GM18907 (cell line): ENCODE measurements around the gene SNX6.
"Not testable (repeated sequence)": the region's sequence is repeated elsewhere in the genome, so short reads cannot be mapped to it uniquely, and the experiment has no call there.

ENCODE experiments used
- ATAC-seq: cut with Tn5 transposase; IDR thresholded peaks from one replicate; pipeline ENCODE4 v1.9.1; 2021; ENCODE audit warnings: mild to moderate bottlenecking, moderate library complexity; ENCODE audit not compliant: unreplicated experiment

The SNX6 gene

DNA sequence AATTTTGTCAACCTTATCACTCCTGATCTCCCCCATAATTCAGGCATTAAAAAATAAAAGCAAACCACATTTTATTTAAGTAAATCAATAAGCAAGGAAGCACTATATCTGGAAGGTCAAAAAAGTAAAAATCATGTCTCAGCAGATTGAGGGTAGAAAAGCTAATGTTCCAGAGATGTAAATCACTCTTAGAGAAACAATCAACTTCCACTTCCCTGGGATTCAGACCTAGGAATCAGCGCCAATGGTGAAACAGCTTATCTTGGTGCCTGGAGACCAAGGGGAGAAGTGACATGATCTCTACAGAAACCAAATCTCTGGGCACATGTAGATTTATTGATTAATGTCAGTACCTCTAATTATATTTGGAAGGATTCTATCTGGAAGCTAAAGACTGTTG, 10.9 kb upstream of the SNX6 start:
- ATAC-seq = no peak

GRCh38 chr14:34634360-34634771, 4.4 kb upstream of the SNX6 start:
- not testable (repeated sequence) for ATAC-seq

DNA sequence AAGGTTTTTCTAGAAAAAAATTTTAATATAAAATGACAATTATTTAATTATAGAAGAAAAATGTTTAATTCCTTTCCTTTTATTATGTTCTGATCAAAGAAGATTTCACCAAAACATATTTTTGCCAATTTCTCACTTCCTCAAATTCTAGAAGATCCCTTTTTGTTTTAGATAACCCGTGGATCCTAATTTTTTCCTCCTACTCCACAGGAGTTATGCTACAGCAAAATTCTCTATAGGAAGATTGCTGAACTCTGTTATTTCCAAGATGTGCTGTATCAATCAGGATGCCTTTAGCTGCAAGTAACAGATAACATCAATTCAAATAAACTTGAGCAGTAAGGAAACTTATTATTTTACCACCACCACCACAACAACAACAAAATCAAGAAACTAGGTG, 3.8 kb upstream of the SNX6 start:
- ATAC-seq = no peak

GRCh38 chr14:34632411-34632978, 2.5 kb upstream of the SNX6 start:
- ATAC-seq = no peak

- no peak for ATAC-seq
Measured at GRCh38 chr14:34629344-34629656, 648 bp downstream of the SNX6 start.

DNA sequence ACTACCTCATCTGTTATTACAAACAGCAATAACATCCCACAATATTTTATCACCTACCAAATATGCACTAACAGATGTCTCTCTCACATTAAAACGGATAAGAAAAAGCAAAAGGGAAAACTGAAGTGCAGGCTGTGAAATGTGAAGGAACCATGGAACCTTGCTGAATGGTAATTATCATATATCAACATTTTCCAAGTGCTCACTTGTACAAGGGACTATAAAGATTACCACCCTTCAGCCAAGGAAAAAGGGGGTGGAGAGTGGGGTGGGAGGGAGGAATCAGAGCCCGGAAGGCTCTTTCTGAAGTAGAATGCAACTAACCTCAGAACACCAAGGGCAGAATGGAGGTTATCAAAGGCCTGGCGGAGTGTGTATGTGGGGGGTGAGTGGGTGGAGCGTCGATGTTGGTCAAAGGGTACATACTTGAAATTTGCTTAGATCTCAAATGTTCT, 1.2 kb downstream of the SNX6 start:
- no peak for ATAC-seq

DNA sequence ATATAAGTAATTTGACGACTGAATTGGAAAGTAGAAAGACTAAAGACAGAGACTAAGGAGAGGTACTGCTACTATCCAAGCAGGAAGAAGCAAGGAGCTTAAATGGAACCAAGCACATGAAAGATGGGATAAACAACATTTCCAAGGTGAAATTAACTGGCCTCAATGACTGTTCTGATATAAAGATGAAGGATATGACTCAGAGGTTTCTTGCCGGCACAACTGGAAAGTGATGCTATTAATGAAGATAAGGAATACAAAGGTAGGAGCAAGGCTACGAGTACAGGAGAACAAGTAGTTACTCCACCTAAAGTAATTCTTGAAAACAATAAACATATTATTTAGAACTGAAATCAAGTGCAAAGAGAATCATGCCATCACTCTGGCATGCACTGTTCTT, 6.4 kb downstream of the SNX6 start:
- no peak for ATAC-seq

DNA sequence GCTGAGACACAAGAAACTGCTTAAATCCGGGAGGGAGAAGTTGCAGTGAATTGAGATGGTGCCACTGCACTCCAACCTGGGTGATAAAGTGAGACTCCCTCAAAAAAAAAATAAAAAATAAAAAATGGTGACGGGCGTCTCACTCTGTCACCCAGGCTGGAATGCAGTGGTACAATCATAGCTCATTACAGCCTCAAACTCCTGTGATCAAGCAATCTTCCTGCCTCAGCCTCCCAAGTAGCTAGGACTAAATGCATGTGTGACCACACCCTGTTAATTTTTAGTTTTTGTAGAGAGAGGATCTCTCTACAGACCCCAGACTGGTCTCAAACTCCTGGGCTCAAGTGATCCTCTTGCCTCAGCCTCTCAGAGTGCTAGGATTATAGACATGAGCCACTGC, 9.1 kb downstream of the SNX6 start:
- no peak for ATAC-seq

DNA sequence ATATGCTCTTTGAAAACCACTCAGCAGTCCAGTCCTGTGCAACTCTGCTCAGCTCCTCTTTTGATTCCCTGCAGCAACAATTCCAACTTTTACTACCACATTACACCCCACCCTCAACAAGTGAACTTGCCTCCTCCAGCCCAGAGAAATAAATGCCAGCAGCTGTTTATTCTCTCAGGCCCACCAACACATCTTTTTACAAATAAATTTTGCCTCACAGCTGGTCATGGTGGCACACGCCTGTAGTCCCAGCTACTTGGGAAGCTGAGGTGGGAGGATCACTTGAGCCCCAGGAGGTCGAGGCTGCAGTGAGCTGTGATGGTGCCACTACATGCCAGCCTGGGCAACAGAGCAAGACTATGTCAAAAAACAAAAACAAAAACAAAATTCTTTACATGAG, 9.8 kb downstream of the SNX6 start:
- no peak for ATAC-seq

GRCh38 chr14:34619471-34619870, 10.5 kb downstream of the SNX6 start:
- no peak for ATAC-seq

GRCh38 chr14:34616360-34616759, 13.6 kb downstream of the SNX6 start:
- no peak for ATAC-seq

DNA sequence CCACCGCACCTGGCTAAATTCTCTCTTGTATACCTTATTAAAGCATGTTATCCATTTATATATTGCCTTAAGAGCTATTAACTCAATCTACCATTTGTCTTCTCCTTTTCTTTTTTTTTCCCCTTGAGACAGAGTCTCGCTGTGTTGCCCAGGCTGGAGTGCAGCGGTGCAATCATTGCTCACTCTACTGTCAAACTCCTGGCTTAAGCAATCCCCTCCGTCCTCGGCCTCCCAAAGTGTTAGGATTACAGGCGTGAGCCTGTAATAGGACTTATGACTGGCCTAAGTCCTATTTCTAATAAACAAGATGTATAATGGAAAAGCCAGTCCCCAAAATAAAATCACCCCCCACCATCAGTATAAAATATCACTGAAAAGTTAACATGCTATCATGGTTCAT, 14.4 kb downstream of the SNX6 start:
- ATAC-seq = no peak

DNA sequence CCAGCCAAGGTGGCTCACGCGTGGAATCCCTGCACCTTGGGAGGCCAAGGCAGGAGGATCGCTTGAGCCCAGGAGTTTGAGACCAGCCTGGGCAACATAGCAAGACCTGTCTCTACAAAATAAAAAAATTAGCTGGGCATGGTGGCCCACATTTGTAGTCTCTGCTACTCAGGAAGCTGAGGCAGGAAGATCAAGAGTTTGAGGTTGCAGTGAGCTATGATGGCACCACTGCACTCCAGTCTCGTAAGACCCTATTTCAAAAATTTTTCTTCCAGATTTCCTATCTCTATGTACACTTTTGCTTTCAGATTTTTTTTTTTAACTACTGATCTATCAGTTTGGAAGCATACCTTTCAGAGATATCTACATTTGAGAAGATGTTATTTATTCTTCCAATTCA, 15.3 kb downstream of the SNX6 start:
- no peak for ATAC-seq

DNA sequence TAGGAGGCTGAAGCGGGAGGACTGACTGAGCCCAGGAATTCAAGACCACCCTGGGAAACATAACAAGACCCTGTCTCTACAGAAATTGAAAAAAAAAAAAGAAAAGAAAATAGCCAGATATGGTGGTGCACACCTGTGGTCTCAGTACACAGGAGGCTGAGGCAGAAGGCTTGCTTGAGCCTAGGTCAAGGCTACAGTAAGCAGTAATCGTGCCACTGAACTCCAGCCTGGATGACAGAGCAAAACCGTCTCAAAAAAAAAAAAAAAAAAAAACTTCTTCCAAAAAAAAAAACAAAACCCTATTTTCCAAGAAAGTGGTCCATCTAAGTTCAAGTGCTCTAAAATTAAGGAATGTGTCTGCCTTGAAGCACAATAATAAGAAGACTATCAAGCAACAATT, 19.8 kb downstream of the SNX6 start:
- ATAC-seq = no peak

DNA sequence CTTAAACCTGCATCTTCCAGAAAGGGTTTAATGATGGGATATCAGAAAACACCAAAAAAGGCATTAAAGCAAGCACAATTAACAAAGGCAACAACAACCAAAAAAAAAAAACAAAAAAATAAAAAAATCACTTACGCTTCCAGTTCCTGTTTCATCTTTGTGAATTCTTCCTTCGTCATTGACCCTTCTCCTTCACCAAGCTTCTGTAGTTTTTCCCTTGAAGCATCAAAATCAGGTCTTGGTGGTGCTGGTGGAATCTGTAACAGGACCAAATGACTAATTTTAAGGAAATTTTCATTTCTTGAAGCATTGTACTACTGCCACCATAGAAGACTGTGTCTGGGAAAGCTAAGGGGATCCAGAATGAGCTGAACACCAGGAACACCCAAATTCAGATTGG, 24.5 kb downstream of the SNX6 start:
- ATAC-seq = no peak

- ATAC-seq = no peak
Measured at GRCh38 chr14:34604995-34605394, 25.0 kb downstream of the SNX6 start.

DNA sequence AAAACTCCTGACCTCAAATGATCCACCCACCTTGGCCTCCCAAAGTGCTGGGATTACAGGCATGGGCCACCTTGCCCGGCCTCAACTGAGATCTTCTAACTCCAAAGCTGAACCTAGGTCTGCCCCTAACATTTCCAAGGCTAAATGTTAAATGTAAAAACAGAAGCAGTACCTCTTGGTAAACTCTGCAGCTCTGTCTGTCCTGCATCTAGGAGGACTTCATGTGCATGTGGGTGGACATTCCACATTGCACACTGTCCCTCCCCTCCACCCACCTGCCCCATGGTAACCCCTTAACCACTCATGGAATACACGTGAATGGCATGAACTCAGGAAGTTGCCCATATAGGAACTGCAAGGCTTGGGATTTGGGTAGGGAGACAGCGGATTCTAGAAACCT, 33.1 kb downstream of the SNX6 start:
- ATAC-seq = no peak

DNA sequence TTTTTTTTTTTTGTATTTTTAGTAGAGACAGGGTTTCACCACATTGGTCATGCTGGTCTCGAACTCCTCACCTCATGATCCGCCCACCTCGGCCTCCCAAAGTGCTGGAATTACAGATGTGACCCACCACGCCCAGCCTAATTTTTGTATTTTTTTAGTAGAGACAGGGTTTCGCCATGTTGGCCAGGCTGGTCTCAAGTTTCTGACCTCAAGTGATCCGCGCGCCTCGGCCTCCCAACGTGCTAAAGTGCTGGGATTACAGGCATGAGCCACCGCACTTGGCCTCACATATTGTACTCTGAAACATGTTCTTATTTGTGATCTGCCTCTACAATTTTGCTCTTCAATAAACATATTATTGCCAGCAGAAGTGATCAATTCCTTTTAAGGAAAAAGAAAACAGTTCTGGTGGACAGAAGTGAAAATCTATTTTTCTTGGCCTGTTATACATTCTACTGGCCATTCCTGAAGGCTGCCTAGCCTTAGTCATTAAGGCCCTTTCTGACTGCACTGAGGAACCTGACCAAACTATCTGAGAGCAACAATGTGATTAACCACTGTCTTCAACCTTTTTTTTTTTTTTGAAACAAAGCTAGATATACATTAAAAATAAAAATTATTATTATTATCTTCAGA, 36.1 kb downstream of the SNX6 start:
- no peak for ATAC-seq

- no peak for ATAC-seq
Measured at GRCh38 chr14:34592623-34593022, 37.3 kb downstream of the SNX6 start.

- no peak for ATAC-seq
Measured at GRCh38 chr14:34583525-34583924, 46.4 kb downstream of the SNX6 start.

- no peak for ATAC-seq
Measured at GRCh38 chr14:34582117-34582680, 47.7 kb downstream of the SNX6 start.

DNA sequence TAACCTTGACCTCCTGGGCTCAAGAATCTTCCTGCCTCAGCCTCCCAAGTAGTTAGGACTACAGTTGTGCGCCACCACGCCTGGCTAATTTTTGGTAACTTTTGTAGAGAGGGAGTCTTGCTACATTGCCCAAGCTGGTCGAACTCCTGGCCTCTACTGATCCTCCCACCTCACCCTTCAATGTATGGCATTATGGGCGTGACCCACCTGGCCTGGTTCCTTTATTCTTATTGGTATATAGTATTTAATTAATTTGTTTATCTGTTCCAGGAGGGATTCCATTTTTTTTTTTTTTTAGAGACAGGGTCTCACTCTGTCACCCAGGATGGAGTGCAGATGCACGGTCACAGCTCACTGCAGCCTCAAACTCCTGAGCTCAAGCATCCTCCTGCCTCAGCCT, 49.6 kb downstream of the SNX6 start:
- ATAC-seq = no peak

GRCh38 chr14:34571771-34572170, 58.2 kb downstream of the SNX6 start:
- ATAC-seq = no peak
